HEK293T (cell line): ENCODE data around the gene RFFL.

Experiments used
- CTCF ChIA-PET: fragments of 350-600 bp; formaldehyde crosslinking; extraction: SDS; loops from one replicate; lab custom pipeline; 2021; ENCODE audit warnings: antibody characterized with exemption, inconsistent platforms; lab: Yijun Ruan, JAX
- POLR2A ChIA-PET: fragments of 350-600 bp; formaldehyde crosslinking; extraction: SDS; loops from one replicate; lab custom pipeline; 2020; ENCODE audit warnings: antibody characterized with exemption, inconsistent platforms; lab: Yijun Ruan, JAX
- DNase-seq: peaks from one replicate; pipeline ENCODE4 v3.0.0; 2012; ENCODE audit warnings: mixed read lengths; ENCODE audit errors: extremely low spot score
- ARNT ChIP-seq: fragments of 450-650 bp; IDR thresholded peaks from 2 replicates; pipeline ENCODE4 v1.6.1; 2017; ENCODE audit warnings: mild to moderate bottlenecking
- BHLHE40 ChIP-seq: fragments of 450-650 bp; IDR thresholded peaks from 2 replicates; pipeline ENCODE4 v1.6.1; 2016; ENCODE audit warnings: mild to moderate bottlenecking, moderate library complexity, borderline replicate concordance
- CTBP1 ChIP-seq: fragments of 450-650 bp; IDR thresholded peaks from 2 replicates; pipeline ENCODE4 v1.6.1; 2016; ENCODE audit warnings: borderline replicate concordance
- ELF4 ChIP-seq: fragments of 450-650 bp; IDR thresholded peaks from 2 replicates; pipeline ENCODE4 v1.6.1; 2017; ENCODE audit warnings: antibody characterized with exemption
- FOXA1 ChIP-seq: fragments of 450-650 bp; IDR thresholded peaks from 2 replicates; pipeline ENCODE4 v1.6.1; 2016; ENCODE audit warnings: mild to moderate bottlenecking
- FOXK2 ChIP-seq: fragments of 450-650 bp; IDR thresholded peaks from 2 replicates; pipeline ENCODE4 v1.6.1; 2016; ENCODE audit warnings: mild to moderate bottlenecking
- FOXM1 ChIP-seq: fragments of 450-650 bp; IDR thresholded peaks from 2 replicates; pipeline ENCODE4 v1.6.1; 2017; ENCODE audit warnings: mild to moderate bottlenecking, borderline replicate concordance
- HDGF ChIP-seq: fragments of 450-650 bp; IDR thresholded peaks from 2 replicates; pipeline ENCODE4 v1.6.1; 2017; ENCODE audit warnings: antibody characterized with exemption, borderline replicate concordance
- L3MBTL2 ChIP-seq: fragments of 450-650 bp; conservative IDR thresholded peaks from 2 replicates; pipeline ENCODE4 v1.6.1; 2016; ENCODE audit warnings: mild to moderate bottlenecking
- LEF1 ChIP-seq: fragments of 450-650 bp; IDR thresholded peaks from 2 replicates; pipeline ENCODE4 v1.6.1; 2017; ENCODE audit warnings: mild to moderate bottlenecking, borderline replicate concordance
- NFRKB ChIP-seq: fragments of 450-650 bp; IDR thresholded peaks from 2 replicates; pipeline ENCODE4 v1.6.1; 2016; ENCODE audit warnings: mild to moderate bottlenecking, moderate library complexity
- PKNOX1 ChIP-seq: fragments of 450-650 bp; IDR thresholded peaks from 2 replicates; pipeline ENCODE4 v1.6.1; 2016
- SP1 ChIP-seq: fragments of 450-650 bp; IDR thresholded peaks from 2 replicates; pipeline ENCODE4 v1.6.1; 2017
- SUZ12 ChIP-seq: fragments of 450-650 bp; IDR thresholded peaks from 2 replicates; pipeline ENCODE4 v1.6.1; 2016; ENCODE audit warnings: mild to moderate bottlenecking
- TARDBP ChIP-seq: fragments of 450-650 bp; IDR thresholded peaks from 2 replicates; pipeline ENCODE4 v1.6.1; 2016
- ZNF384 ChIP-seq: fragments of 450-650 bp; IDR thresholded peaks from 2 replicates; pipeline ENCODE4 v1.6.1; 2016

RFFL gene

GRCh38 chr17:35016369-35016768 lies 47.1 kb downstream of the RFFL start:
- CTCF ChIA-PET, result no interaction called here
- no peak for TF ChIP-seq CTBP1
- no peak for TF ChIP-seq L3MBTL2
- TF ChIP-seq ARNT, result no peak
- TF ChIP-seq SP1, result no peak
- POLR2A ChIA-PET, result interaction anchor here (0.7 kb wide), 1 partner anchor 19 kb away, joined by 3 read pairs; no protein-coding TSS in a partner anchor

GRCh38 chr17:35011671-35012216 lies 51.8 kb downstream of the RFFL start:
- CTCF ChIA-PET, result no interaction called here
- TF ChIP-seq FOXM1 (no peak), FOXK2 (no peak), PKNOX1 (no peak), ELF4 (no peak), LEF1 (no peak)
- no peak for DNase-seq
- POLR2A ChIA-PET, result interaction anchor here (0.6 to 1.2 kb wide), 3 partner anchors 10 to 107 kb away, joined by 3 to 4 read pairs (median 3); no protein-coding TSS in a partner anchor

More at GRCh38 chr17:35016369-35016768, 47.1 kb downstream of the RFFL start:
- DNase-seq, result no peak

- POLR2A ChIA-PET, result no interaction called here
These were observed 53.4 kb downstream of the RFFL start for GRCh38 chr17:35010093-35010492.

GRCh38 chr17:35006961-35007360 lies 56.5 kb downstream of the RFFL start:
- no peak for DNase-seq
- ChIA-PET CTCF (interaction anchor here (0.6 kb wide), 1 partner anchor 20 kb away, joined by 3 read pairs; no protein-coding TSS in a partner anchor), POLR2A (no interaction called here)

More at GRCh38 chr17:35010093-35010492, 53.4 kb downstream of the RFFL start:
- no peak for DNase-seq
- TF ChIP-seq ZNF384 (no peak), SP1 (no peak), PKNOX1 (no peak), FOXM1 (no peak), ELF4 (no peak), NFRKB (no peak), FOXA1 (no peak), ARNT (no peak), SUZ12 (no peak), FOXK2 (no peak), LEF1 (no peak), L3MBTL2 (no peak), TARDBP (no peak), HDGF (no peak)
- CTCF ChIA-PET, result no interaction called here

GRCh38 chr17:35006345-35006744 lies 57.2 kb downstream of the RFFL start:
- DNase-seq, result no peak
- TF ChIP-seq ZNF384, result no peak
- TF ChIP-seq LEF1, result no peak
- no peak for TF ChIP-seq FOXM1
- TF ChIP-seq SUZ12, result no peak
- TF ChIP-seq SP1, result no peak
- CTCF ChIA-PET, result no interaction called here
- POLR2A ChIA-PET, result no interaction called here

More at GRCh38 chr17:35006961-35007360, 56.5 kb downstream of the RFFL start:
- TF ChIP-seq BHLHE40 (no peak), ARNT (no peak), TARDBP (no peak), HDGF (no peak), PKNOX1 (no peak), FOXA1 (no peak), SP1 (no peak), NFRKB (no peak), L3MBTL2 (no peak), FOXK2 (no peak), SUZ12 (no peak), ZNF384 (no peak), LEF1 (no peak), ELF4 (no peak), FOXM1 (no peak), CTBP1 (no peak)

GRCh38 chr17:35003778-35004177 lies 59.7 kb downstream of the RFFL start:
- ChIA-PET CTCF (no interaction called here), POLR2A (no interaction called here)
- no peak for TF ChIP-seq ZNF384
- no peak for TF ChIP-seq NFRKB
- TF ChIP-seq HDGF, result no peak
- TF ChIP-seq ARNT, result no peak
- no peak for TF ChIP-seq L3MBTL2
- TF ChIP-seq FOXM1, result no peak
- no peak for TF ChIP-seq PKNOX1
- TF ChIP-seq FOXA1, result no peak
- no peak for TF ChIP-seq CTBP1
- no peak for TF ChIP-seq TARDBP
- TF ChIP-seq BHLHE40, result no peak
- no peak for TF ChIP-seq LEF1
- no peak for TF ChIP-seq SUZ12
- TF ChIP-seq ELF4, result no peak
- TF ChIP-seq SP1, result no peak
- TF ChIP-seq FOXK2, result no peak
- no peak for DNase-seq
